Activated CD8-positive, alpha-beta memory T cell treated with anti-CD3 and anti-CD28 coated beads for 4 hours (primary cell): ENCODE data around the gene PEX3.

Source experiments
- DNase-seq, 2 donors: peaks; one replicate each; pipeline ENCODE4 v3.0.0-alpha.2; 2020; ENCODE audit warnings: low read depth in 2 of 2

PEX3 gene

GRCh38 chr6:143538374-143538773 is 87.8 kb downstream of the PEX3 start:
- no peak for DNase-seq

- DNase-seq, result no peak
Measured at GRCh38 chr6:143539106-143539505, 88.5 kb downstream of the PEX3 start.

- no peak for DNase-seq
Measured at GRCh38 chr6:143539734-143540133, 89.1 kb downstream of the PEX3 start.

DNA sequence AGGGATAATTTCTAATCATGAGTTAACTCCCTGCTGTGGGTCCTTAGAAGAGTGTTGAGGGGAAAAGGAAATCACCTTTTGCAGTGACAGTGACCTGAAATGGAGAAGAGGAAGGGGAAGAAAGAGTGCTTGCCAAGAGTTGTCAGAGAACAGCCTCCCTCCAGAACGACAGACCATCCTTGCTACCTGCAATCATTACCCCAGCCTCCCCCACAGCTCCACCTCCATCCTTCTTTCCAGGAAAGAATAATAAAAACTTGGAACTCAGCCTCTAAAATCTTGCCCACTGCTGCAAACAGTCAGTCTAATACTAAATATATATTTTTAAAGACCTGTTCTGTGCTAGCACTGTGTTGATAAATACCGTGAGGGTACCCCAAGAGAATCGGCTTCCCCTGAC is 89.6 kb downstream of the PEX3 start:
- no peak for DNase-seq
